SH-SY5Y (cell line): ENCODE results near the gene EDEM1.

Source experiments
- GATA2 ChIP-seq: IDR thresholded peaks from 2 replicates; pipeline ENCODE4 v1.6.1; 2011; ENCODE audit warnings: mild to moderate bottlenecking, low read depth, low read length
- GATA3 ChIP-seq: IDR thresholded peaks from 2 replicates; pipeline ENCODE4 v1.6.1; 2011; ENCODE audit warnings: low read depth, mild to moderate bottlenecking, low read length, moderate library complexity

EDEM1 gene

GRCh38 chr3:5202222-5202621, 14.7 kb downstream of the EDEM1 start:
- TF ChIP-seq GATA2, result no peak
- no peak for TF ChIP-seq GATA3

GRCh38 chr3:5205165-5205941, 17.8 kb downstream of the EDEM1 start:
- TF ChIP-seq GATA2 (no peak), GATA3 (no peak)

- no peak for TF ChIP-seq GATA2
- no peak for TF ChIP-seq GATA3
Measured at GRCh38 chr3:5210926-5211325, 23.4 kb downstream of the EDEM1 start.

GRCh38 chr3:5212628-5213573, 25.4 kb downstream of the EDEM1 start:
- TF ChIP-seq GATA3 (no peak), GATA2 (no peak)

GRCh38 chr3:5213574-5213966, 26.1 kb downstream of the EDEM1 start:
- TF ChIP-seq GATA2, result no peak
- TF ChIP-seq GATA3, result no peak

GRCh38 chr3:5214352-5214751, 26.8 kb downstream of the EDEM1 start:
- TF ChIP-seq GATA3, result no peak
- TF ChIP-seq GATA2, result no peak

GRCh38 chr3:5217824-5218595, 30.5 kb downstream of the EDEM1 start:
- TF ChIP-seq GATA3 (no peak), GATA2 (no peak)

- TF ChIP-seq GATA2 (no peak), GATA3 (no peak)
Measured at GRCh38 chr3:5218815-5219214, 31.3 kb downstream of the EDEM1 start.

GRCh38 chr3:5219216-5219615, 31.7 kb downstream of the EDEM1 start:
- TF ChIP-seq GATA2 (no peak), GATA3 (no peak)

GRCh38 chr3:5220193-5220592, 32.7 kb downstream of the EDEM1 start:
- no peak for TF ChIP-seq GATA2
- TF ChIP-seq GATA3, result no peak

GRCh38 chr3:5220667-5221431, 33.3 kb downstream of the EDEM1 start:
- no peak for TF ChIP-seq GATA3
- TF ChIP-seq GATA2, result no peak

GRCh38 chr3:5221701-5222100, 34.2 kb downstream of the EDEM1 start:
- TF ChIP-seq GATA2 (no peak), GATA3 (no peak)

GRCh38 chr3:5222283-5223005, 34.9 kb downstream of the EDEM1 start:
- TF ChIP-seq GATA3 (no peak), GATA2 (no peak)

GRCh38 chr3:5226783-5227182, 39.3 kb downstream of the EDEM1 start:
- TF ChIP-seq GATA3 (no peak), GATA2 (no peak)
